ENCODE data around the gene FANK1.

DNA sequence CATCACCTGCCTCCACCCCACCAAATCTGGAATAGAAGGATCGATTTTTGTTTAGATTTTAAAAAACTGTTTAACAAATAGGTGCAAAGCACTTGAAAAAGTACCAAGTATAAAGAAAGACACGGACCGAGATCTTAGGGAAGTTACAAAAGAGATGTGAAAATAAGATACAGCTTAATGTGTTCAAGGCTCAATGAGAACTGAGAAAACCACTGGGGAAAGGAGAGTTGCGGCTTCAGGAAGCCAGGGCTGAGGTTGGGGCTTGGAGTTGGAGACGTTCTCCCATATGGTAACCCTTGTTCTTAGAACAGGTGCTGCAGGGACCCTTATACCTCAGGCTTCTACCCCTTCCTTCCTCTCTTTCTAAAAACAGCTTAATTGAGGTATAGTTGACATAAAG, 140.2 kb downstream of the FANK1 start:
- TF ChIP-seq, protein P1, sequence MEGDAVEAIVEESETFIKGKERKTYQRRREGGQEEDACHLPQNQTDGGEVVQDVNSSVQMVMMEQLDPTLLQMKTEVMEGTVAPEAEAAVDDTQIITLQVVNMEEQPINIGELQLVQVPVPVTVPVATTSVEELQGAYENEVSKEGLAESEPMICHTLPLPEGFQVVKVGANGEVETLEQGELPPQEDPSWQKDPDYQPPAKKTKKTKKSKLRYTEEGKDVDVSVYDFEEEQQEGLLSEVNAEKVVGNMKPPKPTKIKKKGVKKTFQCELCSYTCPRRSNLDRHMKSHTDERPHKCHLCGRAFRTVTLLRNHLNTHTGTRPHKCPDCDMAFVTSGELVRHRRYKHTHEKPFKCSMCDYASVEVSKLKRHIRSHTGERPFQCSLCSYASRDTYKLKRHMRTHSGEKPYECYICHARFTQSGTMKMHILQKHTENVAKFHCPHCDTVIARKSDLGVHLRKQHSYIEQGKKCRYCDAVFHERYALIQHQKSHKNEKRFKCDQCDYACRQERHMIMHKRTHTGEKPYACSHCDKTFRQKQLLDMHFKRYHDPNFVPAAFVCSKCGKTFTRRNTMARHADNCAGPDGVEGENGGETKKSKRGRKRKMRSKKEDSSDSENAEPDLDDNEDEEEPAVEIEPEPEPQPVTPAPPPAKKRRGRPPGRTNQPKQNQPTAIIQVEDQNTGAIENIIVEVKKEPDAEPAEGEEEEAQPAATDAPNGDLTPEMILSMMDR (IDR thresholded peaks at IDR 0.05), result no peak
- no peak for TF ChIP-seq POLR2A (IDR thresholded peaks at IDR 0.05)

All from heart left ventricle (tissue), 13 donors.